Erythroblast (primary cell): Measurements from ENCODE around the gene ADAM10.

Experiments
- GATA1 ChIP-seq: IDR thresholded peaks from 2 replicates; pipeline ENCODE4 v1.6.1; 2011; ENCODE audit warnings: low read depth, mild to moderate bottlenecking, control low read depth, low read length, moderate library complexity
- POLR2A ChIP-seq: IDR thresholded peaks from 2 replicates; pipeline ENCODE4 v1.6.1; 2011; ENCODE audit warnings: mild to moderate bottlenecking, low read length

GRCh38 chr15:58797505-58797904, 48.0 kb upstream of the ADAM10 start:
- TF ChIP-seq POLR2A, result no peak
- no peak for TF ChIP-seq GATA1
